Heart left ventricle (tissue), 16 donors: ENCODE data around the gene DTNB. TPM values are rescaled to one million over a fixed set of nuclear protein-coding genes. Genes with fewer than 3 reads are reported as not detected.

Experiments used
- ATAC-seq, 4 donors: fragments of 200-7000 bp; cut with Tn5 transposase; one replicate each; pipeline ENCODE4 v1.9.1; 2020 to 2022; ENCODE audit warnings: moderate library complexity in 4 of 4, mild to moderate bottlenecking in 3 of 4, moderate number of reproducible peaks in 1 of 4
- DNase-seq, 5 donors: peaks; one replicate each; pipeline ENCODE4 v3.0.0-alpha.2; 2020
- H3K27ac ChIP-seq, 12 donors: fragments of 200-600 bp; sonication (generic) in 4 of 12; one replicate each; pipeline versions ENCODE4 v1.5.0 to v1.8.0; 2016 to 2022; ENCODE audit warnings: mild to moderate bottlenecking in 2 of 12
- H3K27me3 ChIP-seq, 9 donors: fragments of 200-600 bp; sonication (generic) in 2 of 9; one replicate each; pipeline versions ENCODE4 v1.5.1 to v1.8.0; 2016 to 2022; ENCODE audit warnings: mild to moderate bottlenecking in 3 of 9
- H3K36me3 ChIP-seq, 9 donors: fragments of 200-600 bp; sonication (generic) in 2 of 9; one replicate each; pipeline versions ENCODE4 v1.5.0 to v1.8.0; 2018 to 2022; ENCODE audit warnings: mild to moderate bottlenecking in 2 of 9
- H3K4me1 ChIP-seq, 12 donors: fragments of 200-600 bp; sonication (generic) in 4 of 12; one replicate each; pipeline versions ENCODE4 v1.5.0 to v1.8.0; 2016 to 2022; ENCODE audit warnings: mild to moderate bottlenecking in 3 of 12
- H3K4me3 ChIP-seq, 12 donors: fragments of 200-600 bp; sonication (generic) in 4 of 12; one replicate each; pipeline versions ENCODE4 v1.5.0 to v1.8.0; 2017 to 2022; ENCODE audit warnings: mild to moderate bottlenecking in 9 of 12, moderate library complexity in 4 of 12
- H3K9me3 ChIP-seq, 12 donors: fragments of 200-600 bp; sonication (generic) in 4 of 12; one replicate each; pipeline versions ENCODE4 v1.5.0 to v1.8.0; 2016 to 2022; ENCODE audit warnings: mild to moderate bottlenecking in 1 of 12
- POLR2A ChIP-seq, 2 donors: fragments of 450-650 bp; IDR thresholded peaks; one replicate each; pipeline ENCODE4 v1.6.1; 2017; ENCODE audit warnings: antibody characterized with exemption in 2 of 2, mild to moderate bottlenecking in 2 of 2, moderate library complexity in 2 of 2
- WGBS, 4 donors: extraction: QIAGEN DNeasy Blood & Tissue Kit in 2 of 4; methylation state at CpG; one replicate each; pipeline versions ENCODE4 v1.1.5 to v1.1.7; 2013 to 2018; 5-methylcytosine and 5-hydroxymethylcytosine counted together
- intact Hi-C, 10 donors: fragments of 100-400 bp; cut with DNase I; formaldehyde crosslinking; loops; one replicate each; pipeline versions ENCODE4 v1.11.1 to v1.14.2; 2022
- polyA plus RNA-seq, 2 donors: library from polyadenylated mRNA; stranded (reverse); fragments of 200-250 nt; gene quantifications; one replicate each; pipeline ENCODE4 v1.2.3, GENCODE V29; 2013
- total RNA-seq, 9 donors: library from RNA; depleted of rRNA in 2 of 9; stranded (reverse); fragments of >200 nt in 2 of 9; fragmentation: NEBNext Ultra II Directional in 3 of 9; extraction: Animal tissue kit (Norgen Biotek cat#: 25700) in 3 of 9; gene quantifications; one replicate each; pipeline versions ENCODE4 v1.1.0 to v1.2.4, GENCODE V29; 2016 to 2023
- TF ChIP-seq, protein P1 (sequence below), 12 donors: fragments of 200-600 bp; sonication (generic) in 4 of 12; IDR thresholded peaks; one replicate each; pipeline versions ENCODE4 v1.5.0 to v1.8.0; 2018 to 2022; ENCODE audit warnings: antibody characterized with exemption in 12 of 12, mild to moderate bottlenecking in 5 of 12
- donor health status: ischemic (EF 13 %, LVEDD 7.1; RV severe dilation, severe dysfunction).
- donor health status: healthy with polysubstance abuse.
- donor health status: DM: no; HTN: yes; CAD: no.
- donor health status: DM: no; HTN: no; CAD: no.
- donor health status: ischemic (EF 25% LVEDD 6.9; RV normal size, moderate dysfunction).
- donor health status: ischemic (EF 25% LVEDD 5.7; RV mildly dilated, moderate dysfunction).
- donor health status: healthy.
- donor health status: DM: yes; HTN: yes; CAD: no.
- donor health status: ischemic (EF 35%, LVEDD 5.7; RV mildly dilated, moderate dysfunction).
- donor health status: nonischemic (EF 11% LVEDD 7.7; RV severe dilation, severe dysfunction).
- donor health status: DM: yes; HTN: yes; CAD: no.
- donor health status: PGD.
- donor health status: ischemic (EF 29% LVEDD 5.4; RV normal size, mild dysfunction).
- donor health status: nonischemic (EF 23%, LVEDD 6.1; RV moderate dilation, normal function).

Gene DTNB
- total and polyA plus RNA-seq, 11 donors = 2.5 to 17.3 (median 5.6) TPM

DNA sequence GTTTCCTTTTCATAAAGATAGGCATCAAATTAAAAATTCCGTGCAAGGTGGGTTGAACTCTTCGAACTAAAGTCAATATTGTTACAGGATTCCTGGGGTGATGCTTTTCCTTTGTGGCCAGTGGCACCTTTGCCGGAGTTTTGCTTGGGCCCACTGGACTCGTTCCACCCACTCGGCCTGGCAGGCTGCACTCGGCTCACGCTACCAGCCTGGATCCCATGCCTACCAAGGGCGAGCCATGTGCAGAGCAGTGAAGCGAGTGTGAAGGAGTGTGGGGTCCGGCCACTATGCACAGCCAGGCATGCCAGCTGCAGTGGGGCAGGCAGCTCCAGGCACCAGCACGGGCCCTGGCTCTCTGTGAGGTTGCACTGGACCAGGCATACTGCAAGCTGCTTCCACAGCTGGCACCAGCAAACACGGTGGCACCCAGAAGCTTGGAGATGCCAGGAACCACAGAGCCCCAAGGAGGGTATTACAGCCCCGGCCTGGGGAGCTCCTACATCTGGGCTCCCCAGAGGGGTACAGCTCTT, 83.6 kb downstream of the DTNB start:
- Histone ChIP-seq H3K9me3 (no peaks in the 10 kb centered on the region), H3K27me3 (no peaks in the 10 kb centered on the region), H3K4me1 (peaks cover 0 to 41% (median 0%) of the 10 kb centered on the region in 12 donors), H3K27ac (no peak overlapping the region), H3K4me3 (no peak overlapping the region), H3K36me3 (no peaks in the 10 kb centered on the region)
- intact Hi-C loops = no loop called here
- TF ChIP-seq POLR2A (IDR thresholded peaks at IDR 0.05) = no peak
- TF ChIP-seq, protein P1, sequence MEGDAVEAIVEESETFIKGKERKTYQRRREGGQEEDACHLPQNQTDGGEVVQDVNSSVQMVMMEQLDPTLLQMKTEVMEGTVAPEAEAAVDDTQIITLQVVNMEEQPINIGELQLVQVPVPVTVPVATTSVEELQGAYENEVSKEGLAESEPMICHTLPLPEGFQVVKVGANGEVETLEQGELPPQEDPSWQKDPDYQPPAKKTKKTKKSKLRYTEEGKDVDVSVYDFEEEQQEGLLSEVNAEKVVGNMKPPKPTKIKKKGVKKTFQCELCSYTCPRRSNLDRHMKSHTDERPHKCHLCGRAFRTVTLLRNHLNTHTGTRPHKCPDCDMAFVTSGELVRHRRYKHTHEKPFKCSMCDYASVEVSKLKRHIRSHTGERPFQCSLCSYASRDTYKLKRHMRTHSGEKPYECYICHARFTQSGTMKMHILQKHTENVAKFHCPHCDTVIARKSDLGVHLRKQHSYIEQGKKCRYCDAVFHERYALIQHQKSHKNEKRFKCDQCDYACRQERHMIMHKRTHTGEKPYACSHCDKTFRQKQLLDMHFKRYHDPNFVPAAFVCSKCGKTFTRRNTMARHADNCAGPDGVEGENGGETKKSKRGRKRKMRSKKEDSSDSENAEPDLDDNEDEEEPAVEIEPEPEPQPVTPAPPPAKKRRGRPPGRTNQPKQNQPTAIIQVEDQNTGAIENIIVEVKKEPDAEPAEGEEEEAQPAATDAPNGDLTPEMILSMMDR (IDR thresholded peaks at IDR 0.05) = no peak
- DNase-seq (no peak), ATAC-seq (no peak)
- 93 to 98% (median 97%) methylated on average over 12 to 13 of the region's 13 CpGs for WGBS, 4 donors

DNA sequence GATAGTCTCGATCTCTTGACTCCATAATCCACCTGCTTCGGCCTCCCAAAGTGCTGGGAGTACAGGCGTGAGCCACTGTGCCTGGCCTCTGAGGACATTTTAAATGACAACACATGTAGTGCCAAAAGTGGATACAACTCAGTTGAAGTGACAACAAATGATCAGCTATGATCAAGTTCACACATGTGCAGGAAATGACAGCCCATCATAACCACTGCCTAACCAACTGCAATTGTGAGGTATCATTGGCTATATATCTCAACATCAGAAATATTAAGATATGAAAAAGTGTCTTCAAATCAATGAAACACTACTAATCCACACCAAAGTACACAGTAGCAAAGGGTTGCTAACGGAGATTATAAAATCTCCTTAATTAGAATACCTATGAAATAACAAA, 84.8 kb downstream of the DTNB start:
- no peak for TF ChIP-seq POLR2A (IDR thresholded peaks at IDR 0.05)
- TF ChIP-seq, protein P1 (IDR thresholded peaks at IDR 0.05) = no peak
- ATAC-seq (no peak), DNase-seq (no peak)
- Histone ChIP-seq H3K36me3 (no peaks in the 10 kb centered on the region), H3K4me3 (no peak overlapping the region), H3K27ac (no peak overlapping the region), H3K9me3 (no peaks in the 10 kb centered on the region), H3K4me1 (peaks cover 0 to 41% (median 0%) of the 10 kb centered on the region in 12 donors), H3K27me3 (no peaks in the 10 kb centered on the region)
- 95 to 97% (median 97%) methylated on average over 4 of the region's 4 CpGs for WGBS, 4 donors
- intact Hi-C loops = no loop called here

DNA sequence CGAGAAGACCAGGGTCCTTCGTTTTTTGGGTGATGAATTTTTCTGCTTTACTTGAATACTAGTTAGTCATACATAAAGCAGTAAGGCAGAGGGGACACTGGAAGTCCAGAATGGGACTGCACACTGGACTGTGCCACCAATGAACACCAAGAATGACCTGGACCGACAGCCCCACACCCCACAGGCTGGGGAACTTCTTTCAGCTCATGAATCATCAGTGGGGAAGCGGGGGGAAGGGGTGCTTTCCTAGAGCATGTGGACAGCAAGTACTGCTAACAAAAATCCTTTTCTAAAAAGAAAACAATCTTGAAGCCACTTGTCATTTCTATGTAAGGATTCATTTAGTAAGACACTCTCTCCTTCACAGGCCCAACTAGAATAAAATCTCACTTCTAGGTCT, 86.0 kb downstream of the DTNB start:
- H3K27ac ChIP-seq = no peak overlapping the region
- no peaks in the 10 kb centered on the region for H3K27me3 ChIP-seq
- TF ChIP-seq, protein P1 (IDR thresholded peaks at IDR 0.05) = no peak
- no peak for TF ChIP-seq POLR2A (IDR thresholded peaks at IDR 0.05)
- H3K4me1 ChIP-seq = peaks cover 0 to 40% (median 0%) of the 10 kb centered on the region in 12 donors
- no peak overlapping the region for H3K4me3 ChIP-seq
- ATAC-seq (no peak), DNase-seq (no peak)
- no peaks in the 10 kb centered on the region for H3K9me3 ChIP-seq
- no peaks in the 10 kb centered on the region for H3K36me3 ChIP-seq
- intact Hi-C loops = no loop called here
- 80 to 88% (median 86%) methylated on average over 4 of the region's 4 CpGs for WGBS, 4 donors

DNA sequence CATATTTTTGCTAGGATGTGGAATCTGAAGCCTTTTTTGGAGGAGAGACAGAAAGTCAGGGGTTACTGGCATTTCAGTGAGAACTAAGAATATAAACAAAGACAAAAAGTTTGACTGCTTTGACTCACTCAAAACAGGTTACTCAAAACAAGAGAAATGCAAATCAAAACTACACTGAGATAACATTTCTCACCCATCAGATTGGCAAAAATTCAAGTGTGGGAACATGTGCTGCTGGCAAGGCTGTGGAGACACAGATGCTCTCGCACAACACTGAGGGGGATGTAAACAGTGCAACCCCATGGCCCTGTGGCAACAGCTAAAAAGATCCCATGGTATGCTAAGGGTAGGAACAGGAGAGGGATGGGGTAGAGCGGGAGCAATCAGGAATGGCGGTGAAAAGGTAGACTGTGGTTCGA, 86.6 kb downstream of the DTNB start:
- Histone ChIP-seq H3K9me3 (no peaks in the 10 kb centered on the region), H3K4me1 (peaks cover 0 to 40% (median 0%) of the 10 kb centered on the region in 12 donors), H3K36me3 (no peaks in the 10 kb centered on the region), H3K4me3 (no peak overlapping the region), H3K27ac (no peak overlapping the region), H3K27me3 (no peaks in the 10 kb centered on the region)
- TF ChIP-seq, protein P1 (IDR thresholded peaks at IDR 0.05) = no peak
- TF ChIP-seq POLR2A (IDR thresholded peaks at IDR 0.05) = no peak
- 93 to 94% (median 93%) methylated on average over 4 of the region's 4 CpGs for WGBS, 4 donors
- no peak for ATAC-seq
- no peak for DNase-seq
- intact Hi-C loops = no loop called here
